ENCODE measurements around the gene SLTM.
"Not testable (repeated sequence)": the region's sequence is repeated elsewhere in the genome, so short reads cannot be mapped to it uniquely, and the experiment has no call there.

Gene SLTM

GRCh38 chr15:58870451-58870850, 63.0 kb downstream of the SLTM start:
- DNase-seq = no peak

GRCh38 chr15:58867926-58868325, 65.6 kb downstream of the SLTM start:
- no peak for DNase-seq

- DNase-seq = no peak
Measured at GRCh38 chr15:58865425-58865880, 68.0 kb downstream of the SLTM start.

- DNase-seq = peak; percentile 86
Measured at GRCh38 chr15:58864602-58865424, 68.7 kb downstream of the SLTM start.

GRCh38 chr15:58862326-58862725, 71.2 kb downstream of the SLTM start:
- DNase-seq = no peak

GRCh38 chr15:58856621-58857020, 76.9 kb downstream of the SLTM start:
- not testable (repeated sequence) for DNase-seq

GRCh38 chr15:58856086-58856485, 77.4 kb downstream of the SLTM start:
- DNase-seq = no peak

GRCh38 chr15:58854593-58854992, 78.9 kb downstream of the SLTM start:
- no peak for DNase-seq

- no peak for DNase-seq
Measured at GRCh38 chr15:58852347-58852746, 81.1 kb downstream of the SLTM start.

- not testable (repeated sequence) for DNase-seq
Measured at GRCh38 chr15:58851205-58851604, 82.3 kb downstream of the SLTM start.

- DNase-seq = no peak
Measured at GRCh38 chr15:58842713-58843396, 90.6 kb downstream of the SLTM start.

- no peak for DNase-seq
Measured at GRCh38 chr15:58840048-58840447, 93.4 kb downstream of the SLTM start.

GRCh38 chr15:58839485-58839884, 94.0 kb downstream of the SLTM start:
- DNase-seq = no peak

- DNase-seq = not testable (repeated sequence)
Measured at GRCh38 chr15:58833681-58834426, 99.6 kb downstream of the SLTM start.

- DNase-seq = no peak
Measured at GRCh38 chr15:58830556-58830955, 102.9 kb downstream of the SLTM start.
